ENCODE measurements around the gene FAM90A26.
"Not testable (repeated sequence)": the region's sequence is repeated elsewhere in the genome, so short reads cannot be mapped to it uniquely, and the experiment has no call there.

FAM90A26 gene

DNA sequence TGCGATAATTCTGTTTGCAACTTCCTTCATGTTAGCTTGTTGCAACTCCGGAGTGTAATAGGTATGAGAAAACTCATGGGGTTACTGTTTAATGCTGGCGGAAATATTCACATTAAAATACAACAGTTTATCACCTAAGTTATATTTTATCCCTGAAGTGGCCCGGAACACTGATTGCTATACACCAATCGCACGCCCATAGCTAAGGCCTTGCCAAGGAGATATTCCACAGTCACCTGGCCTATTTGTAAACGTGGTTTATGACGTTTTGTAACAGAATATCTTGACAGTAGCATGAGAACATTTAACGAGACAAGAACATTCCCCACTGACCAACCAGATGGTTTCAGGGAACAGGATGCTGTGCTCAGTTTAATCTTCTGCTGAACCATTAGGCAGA is 23.2 kb upstream of the FAM90A26 start:
- no peak for DNase-seq (ENCODE audit: low read depth)

DNA sequence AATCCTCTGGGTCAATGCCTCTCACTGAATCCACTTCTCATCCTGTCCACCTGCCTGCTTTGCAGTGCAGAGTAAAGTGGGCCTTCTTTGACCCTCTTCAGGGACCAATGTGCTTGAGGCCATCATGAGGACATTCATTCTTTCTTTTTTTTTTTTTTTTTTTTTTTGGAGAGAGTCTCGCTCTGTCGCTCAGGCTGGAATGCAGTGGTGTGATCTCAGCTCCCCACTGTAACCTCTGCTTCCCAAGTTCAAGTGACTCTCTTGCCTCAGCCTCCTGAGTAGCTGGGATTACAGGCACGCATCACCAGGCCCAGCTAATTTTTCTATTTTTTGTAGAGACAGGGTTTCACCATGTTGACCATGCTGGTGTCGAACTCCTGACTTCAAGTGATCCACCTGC is 22.8 kb upstream of the FAM90A26 start:
- H3K4me3 ChIP-seq (ENCODE audit: low read depth, low read length); DNase-seq (ENCODE audit: low read depth): not testable (repeated sequence)

More for the DNA sequence above, 23.2 kb upstream of the FAM90A26 start:
- TF ChIP-seq, protein P1, sequence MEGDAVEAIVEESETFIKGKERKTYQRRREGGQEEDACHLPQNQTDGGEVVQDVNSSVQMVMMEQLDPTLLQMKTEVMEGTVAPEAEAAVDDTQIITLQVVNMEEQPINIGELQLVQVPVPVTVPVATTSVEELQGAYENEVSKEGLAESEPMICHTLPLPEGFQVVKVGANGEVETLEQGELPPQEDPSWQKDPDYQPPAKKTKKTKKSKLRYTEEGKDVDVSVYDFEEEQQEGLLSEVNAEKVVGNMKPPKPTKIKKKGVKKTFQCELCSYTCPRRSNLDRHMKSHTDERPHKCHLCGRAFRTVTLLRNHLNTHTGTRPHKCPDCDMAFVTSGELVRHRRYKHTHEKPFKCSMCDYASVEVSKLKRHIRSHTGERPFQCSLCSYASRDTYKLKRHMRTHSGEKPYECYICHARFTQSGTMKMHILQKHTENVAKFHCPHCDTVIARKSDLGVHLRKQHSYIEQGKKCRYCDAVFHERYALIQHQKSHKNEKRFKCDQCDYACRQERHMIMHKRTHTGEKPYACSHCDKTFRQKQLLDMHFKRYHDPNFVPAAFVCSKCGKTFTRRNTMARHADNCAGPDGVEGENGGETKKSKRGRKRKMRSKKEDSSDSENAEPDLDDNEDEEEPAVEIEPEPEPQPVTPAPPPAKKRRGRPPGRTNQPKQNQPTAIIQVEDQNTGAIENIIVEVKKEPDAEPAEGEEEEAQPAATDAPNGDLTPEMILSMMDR (IDR thresholded peaks at IDR 0.05; ENCODE audit: low read depth, low read length, missing control alignments) = no peak
- no peak overlapping the region for H3K4me3 ChIP-seq (ENCODE audit: low read depth, low read length)

DNA sequence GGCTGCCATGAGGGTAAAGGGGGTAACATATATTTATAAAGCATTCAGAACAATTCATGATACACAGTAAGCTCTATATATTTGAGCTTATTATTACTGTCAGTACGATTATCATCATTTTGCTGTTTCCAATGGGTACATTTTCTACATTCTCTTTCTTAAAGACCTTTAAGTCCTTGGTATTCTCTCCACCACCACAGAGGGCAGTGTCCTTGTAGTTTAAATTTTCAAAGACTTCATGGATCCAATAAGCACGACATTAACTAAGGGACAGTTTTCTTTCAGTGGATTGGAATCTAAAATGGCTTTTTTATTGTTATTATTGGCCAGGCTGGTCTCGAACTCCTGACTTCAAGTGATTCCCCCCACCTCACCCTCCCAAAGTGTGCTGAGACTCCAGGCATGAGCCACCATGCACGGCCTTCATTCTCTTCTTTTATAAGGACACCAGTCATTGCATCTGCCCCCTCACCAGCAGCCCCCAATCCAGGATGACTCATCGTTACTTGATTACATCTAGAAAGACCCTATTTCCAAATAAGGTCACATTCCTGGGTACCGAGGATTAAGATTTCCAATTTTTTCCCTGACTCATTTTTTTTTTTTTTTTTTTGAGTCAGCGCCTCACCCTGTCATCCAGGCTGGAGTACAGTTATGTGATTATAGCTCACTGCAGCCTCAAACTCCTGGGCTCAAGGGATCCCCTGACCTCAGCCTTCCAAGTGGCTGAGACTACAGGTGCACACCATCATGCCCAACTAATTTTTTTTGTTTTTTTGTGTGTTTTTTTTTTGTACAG is 21.4 kb upstream of the FAM90A26 start:
- not testable (repeated sequence) for DNase-seq (ENCODE audit: low read depth); H3K4me3 ChIP-seq (ENCODE audit: low read depth, low read length)

DNA sequence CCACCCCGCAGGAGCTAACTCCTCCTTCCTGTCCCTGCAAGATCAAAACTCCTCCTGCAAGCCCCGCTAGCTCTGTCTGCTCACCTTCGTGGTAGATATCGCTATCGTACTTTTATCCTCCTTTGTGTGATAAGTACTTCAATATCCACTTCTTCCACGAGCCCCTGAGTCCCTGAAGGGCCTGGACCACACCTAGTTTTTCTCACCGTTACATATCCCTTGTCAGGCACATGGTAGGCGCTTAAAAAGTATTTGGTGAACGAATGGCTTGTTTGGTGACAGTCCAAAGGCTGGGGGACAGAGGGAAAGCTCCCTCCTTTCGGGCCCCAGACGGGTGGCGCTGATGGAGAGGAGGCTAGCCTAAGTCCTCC is 18.4 kb upstream of the FAM90A26 start:
- not testable (repeated sequence) for DNase-seq (ENCODE audit: low read depth); H3K4me3 ChIP-seq (ENCODE audit: low read depth, low read length)

DNA sequence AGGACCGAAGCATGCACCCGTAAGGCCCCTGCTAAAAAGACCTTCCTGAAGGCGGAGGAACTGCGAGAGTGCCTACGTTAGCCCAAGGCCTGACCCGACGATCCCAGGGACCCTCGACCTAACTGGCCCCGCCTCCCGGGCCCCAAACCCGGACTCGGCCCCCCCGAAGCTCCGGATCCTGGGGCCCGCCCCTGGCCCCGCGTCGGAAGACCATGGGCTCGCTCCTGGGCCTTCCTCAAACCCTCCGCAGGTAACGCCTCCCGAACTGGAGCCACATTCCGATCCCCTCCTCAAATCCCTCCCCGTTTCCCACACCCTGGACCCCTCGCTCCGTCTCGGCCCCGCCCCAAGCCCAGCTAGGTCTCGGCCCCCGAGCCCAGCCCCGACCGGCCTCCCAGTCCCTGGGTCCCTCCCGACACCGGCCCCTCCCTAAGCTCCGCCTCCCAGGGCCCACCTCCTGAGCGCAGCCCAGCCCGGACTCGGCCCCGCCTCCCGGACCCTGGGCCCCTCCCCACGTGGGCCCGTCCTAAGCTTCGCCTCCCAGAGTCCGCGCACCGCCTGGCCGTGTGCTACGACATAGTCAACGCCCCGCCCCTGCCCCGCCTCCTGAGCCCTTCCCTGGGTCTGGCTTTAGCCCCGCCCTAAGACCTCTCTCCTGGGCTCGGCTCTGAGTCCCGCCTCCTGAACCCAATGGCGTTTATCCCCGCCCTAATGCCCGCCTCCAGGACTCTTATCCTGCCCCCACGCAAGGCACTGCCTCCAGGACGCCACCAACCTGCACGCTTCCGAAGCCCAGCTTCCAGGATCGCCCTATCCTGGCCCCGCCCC is 17.8 kb upstream of the FAM90A26 start:
- peak overlapping the region; percentile 42 for H3K4me3 ChIP-seq (ENCODE audit: low read depth, low read length)
- DNase-seq (ENCODE audit: low read depth) = peak; percentile 26

DNA sequence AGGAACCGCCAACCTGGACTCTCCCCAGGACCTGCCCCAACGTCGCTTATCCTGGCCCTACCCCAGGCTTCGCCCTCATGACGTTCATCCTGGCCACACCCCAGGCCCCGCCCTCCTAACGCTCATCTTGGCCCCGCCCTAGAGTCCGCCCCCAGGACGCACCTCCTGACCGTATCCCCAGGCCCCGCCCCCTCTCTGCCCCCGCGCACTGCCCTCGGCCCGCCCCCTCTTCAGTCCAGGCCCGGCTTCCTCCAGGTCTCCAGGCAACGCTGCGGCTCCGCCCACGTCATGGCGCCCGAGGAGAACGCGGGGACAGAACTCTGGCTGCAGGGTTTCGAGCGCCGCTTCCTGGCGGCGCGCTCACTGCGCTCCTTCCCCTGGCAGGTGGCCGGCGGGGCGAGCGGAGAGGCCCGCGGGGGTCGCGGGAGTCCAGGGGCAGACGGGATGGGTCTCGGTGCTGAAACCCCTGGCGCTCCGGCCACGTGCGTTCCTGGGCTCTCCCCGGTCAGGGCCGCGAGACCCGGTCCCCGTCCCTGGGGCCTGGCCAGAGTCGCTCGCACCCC is 17.1 kb upstream of the FAM90A26 start:
- peak; percentile 41 for DNase-seq (ENCODE audit: low read depth)

DNA sequence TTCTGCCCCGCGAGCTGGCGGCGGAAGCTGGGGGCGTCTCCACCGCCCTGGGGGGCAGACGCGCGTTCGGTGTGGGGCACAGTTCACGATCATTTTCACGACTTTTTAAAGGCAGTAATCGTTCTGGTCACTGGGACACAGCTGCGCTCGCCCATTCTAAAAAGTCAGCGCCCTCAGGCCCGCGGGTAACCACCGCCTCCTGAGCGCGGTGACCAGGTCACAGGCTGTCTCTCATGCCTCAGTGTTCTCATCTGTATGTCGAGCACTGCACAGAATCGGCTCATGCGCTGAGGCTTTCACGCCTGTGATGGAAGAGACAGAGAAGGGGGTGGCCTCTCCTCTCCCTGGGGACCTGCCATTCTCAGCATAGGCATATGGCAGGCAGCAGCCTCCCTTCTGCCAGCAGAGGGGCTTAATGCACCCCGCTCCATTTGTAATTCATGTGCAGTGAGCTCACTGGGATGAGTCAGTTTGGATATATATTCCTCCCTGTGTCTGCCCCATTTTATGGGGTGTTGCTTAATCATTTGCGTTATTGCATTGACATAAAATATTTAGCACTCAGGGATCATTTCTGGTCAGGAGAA is 16.5 kb upstream of the FAM90A26 start:
- DNase-seq (ENCODE audit: low read depth) = not testable (repeated sequence)

More for the DNA sequence above, 17.1 kb upstream of the FAM90A26 start:
- H3K4me3 ChIP-seq (ENCODE audit: low read depth, low read length) = peak overlapping the region; percentile 55

DNA sequence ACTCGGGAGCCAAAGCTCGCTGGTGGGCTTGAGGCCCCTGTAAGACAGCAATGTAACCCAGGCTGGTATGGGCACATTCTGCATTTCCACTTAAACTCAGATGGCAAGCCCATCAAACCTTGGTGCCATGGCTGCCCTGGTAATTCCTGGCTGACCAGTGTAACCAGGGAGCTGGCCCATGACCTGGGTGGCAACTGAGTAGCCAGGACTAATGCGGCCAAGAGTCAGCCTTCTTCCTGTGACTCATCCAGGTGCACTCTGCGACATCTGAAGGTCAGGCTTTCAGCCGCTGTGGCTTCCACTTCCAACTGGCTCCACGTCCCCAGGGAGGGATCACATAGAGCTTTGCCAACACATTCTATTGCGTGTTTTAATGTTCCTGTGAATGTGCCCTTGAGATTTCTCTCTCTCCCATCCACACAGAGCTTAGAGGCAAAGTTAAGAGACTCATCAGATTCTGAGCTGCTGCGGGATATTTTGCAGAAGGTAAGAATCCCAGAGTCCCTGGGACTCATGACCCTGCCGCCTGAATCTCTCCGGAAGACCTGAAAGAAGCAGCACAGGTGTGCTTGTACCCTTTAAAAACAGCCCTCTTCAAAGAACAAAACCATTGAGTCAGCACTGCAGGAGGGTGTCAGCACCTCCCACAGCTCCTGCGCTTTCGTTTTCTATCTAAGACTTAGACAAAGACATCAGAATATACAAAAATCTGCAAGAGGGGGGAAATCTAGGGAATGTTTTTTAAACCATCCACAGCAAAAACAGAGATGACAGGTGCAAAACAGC is 14.9 kb upstream of the FAM90A26 start:
- DNase-seq (ENCODE audit: low read depth) = not testable (repeated sequence)

More for the DNA sequence above, 16.5 kb upstream of the FAM90A26 start:
- H3K4me3 ChIP-seq (ENCODE audit: low read depth, low read length) = peak overlapping the region; percentile 55

DNA sequence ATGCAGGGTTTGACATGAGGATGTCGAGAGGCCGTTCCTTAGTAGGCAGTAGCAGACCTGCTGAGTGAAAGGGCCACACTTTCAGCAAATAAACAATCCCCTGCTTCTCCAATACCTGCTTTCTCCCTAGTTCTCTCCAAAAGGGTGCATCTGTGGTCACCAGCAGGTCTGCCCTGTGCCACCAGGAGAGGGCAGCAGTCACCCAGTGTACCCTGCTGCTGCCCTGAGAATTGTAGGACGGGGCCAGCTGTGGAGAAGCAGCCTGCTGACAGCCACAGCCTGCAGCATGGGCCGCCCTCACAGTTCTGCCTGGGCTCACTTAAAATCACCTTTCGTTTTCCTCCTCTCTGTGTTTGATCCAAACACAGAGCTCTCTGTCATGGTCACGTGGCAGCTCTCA is 11.8 kb upstream of the FAM90A26 start:
- H3K4me3 ChIP-seq (ENCODE audit: low read depth, low read length); DNase-seq (ENCODE audit: low read depth): not testable (repeated sequence)

More for the DNA sequence above, 14.9 kb upstream of the FAM90A26 start:
- H3K4me3 ChIP-seq (ENCODE audit: low read depth, low read length) = not testable (repeated sequence)

DNA sequence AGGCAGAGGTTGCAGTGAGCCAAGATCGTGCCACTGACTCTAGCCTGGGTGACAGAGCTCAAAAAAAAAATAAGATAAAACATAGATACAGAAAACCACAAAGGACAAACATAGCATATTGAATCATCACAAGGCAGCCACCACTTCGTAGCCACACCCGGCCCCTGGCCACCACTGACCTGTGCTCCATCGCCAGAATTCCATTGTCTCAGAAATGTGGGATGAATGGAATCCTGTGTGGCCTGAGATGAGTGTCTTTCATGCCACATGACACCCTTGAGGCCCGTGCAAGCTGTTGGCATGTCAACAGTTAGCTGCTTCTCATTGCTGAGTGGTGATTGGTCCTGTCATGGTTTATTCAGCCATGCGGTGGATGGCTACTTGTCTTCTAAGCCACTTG is 10.2 kb upstream of the FAM90A26 start:
- not testable (repeated sequence) for DNase-seq (ENCODE audit: low read depth); H3K4me3 ChIP-seq (ENCODE audit: low read depth, low read length)

DNA sequence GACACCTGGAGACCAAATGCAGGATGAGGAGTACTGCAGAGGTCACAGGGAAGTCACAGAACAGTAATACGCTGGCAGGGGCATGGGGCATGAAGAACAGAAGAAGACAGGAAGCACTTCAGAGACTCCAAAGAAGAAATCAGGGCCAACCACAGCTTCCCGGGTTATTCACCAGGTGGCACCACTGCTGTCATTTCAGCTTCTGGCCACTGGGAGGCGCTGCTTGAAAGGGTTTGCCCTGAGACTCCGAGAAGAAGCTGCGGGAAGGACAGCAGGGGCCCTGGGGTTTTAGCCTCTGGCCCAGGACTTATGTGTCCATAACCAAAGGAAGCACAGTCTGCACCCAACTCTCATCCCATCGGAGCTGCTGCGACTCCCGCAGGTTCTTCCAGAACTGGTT is 4.2 kb upstream of the FAM90A26 start:
- not testable (repeated sequence) for H3K4me3 ChIP-seq (ENCODE audit: low read depth, low read length); DNase-seq (ENCODE audit: low read depth)

DNA sequence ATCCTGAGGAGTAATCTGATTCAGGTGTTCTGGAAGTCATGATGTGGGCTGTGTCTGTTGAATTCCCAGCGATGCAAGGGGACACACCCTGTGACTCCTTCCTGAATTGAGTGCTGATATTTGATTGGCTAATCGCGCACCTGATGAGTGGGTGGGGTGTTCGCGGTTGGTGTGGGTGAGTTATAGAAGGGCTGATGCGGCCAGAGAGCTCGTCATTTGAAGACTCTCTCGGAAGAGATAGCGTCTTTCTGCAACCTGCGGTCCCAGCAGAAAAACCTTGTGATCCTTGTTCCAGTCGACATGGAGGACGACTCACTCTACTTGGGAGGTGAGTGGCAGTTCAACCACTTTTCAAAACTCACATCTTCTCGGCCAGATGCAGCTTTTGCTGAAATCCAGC is 40.1 kb downstream of the FAM90A26 start, which contains the start of gene USP17L10:
TSS of gene USP17L10 (plus strand) at position 301 of the 400 bp plus-strand sequence. CDS start at position 301, 0 bp downstream.
- not testable (repeated sequence) for DNase-seq (ENCODE audit: low read depth); H3K4me3 ChIP-seq (ENCODE audit: low read depth, low read length)

DNA sequence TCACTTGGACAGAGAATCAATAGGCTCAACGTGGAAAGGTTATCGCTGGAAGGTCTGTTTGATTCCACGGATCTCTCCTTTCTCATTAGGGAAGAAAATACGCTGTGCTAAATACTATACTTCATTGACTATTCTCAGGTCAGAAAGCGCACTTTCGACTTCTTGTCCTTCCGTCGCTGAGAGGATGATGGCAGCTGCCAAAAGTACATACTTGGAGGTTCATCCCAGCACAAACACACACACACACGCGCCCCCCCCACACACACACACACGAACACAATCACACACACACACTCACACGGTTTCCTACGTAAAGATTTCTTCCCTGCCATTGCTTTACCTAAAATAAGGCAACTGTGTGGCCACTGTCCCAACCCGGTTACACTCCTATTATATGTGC is 44.5 kb downstream of the FAM90A26 start:
- not testable (repeated sequence) for DNase-seq (ENCODE audit: low read depth); H3K4me3 ChIP-seq (ENCODE audit: low read depth, low read length)

DNA sequence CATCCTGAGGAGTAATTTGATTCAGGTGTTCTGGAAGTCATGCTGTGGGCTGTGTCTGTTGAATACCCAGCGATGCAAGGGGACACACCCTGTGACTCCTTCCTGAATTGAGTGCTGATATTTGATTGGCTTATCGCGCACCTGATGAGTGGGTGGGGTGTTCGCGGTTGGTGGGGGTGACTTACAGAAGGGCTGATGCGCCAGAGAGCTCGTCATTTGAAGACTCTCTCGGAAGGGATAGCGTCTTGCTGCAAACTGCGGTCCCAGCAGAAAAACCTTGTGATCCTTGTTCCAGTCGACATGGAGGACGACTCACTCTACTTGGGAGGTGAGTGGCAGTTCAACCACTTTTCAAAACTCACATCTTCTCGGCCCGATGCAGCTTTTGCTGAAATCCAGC is 44.9 kb downstream of the FAM90A26 start, which contains the start of gene USP17L11:
TSS of gene USP17L11 (plus strand) at position 301 of the 400 bp plus-strand sequence. CDS start at position 301, 0 bp downstream.
- DNase-seq (ENCODE audit: low read depth) = not testable (repeated sequence)

DNA sequence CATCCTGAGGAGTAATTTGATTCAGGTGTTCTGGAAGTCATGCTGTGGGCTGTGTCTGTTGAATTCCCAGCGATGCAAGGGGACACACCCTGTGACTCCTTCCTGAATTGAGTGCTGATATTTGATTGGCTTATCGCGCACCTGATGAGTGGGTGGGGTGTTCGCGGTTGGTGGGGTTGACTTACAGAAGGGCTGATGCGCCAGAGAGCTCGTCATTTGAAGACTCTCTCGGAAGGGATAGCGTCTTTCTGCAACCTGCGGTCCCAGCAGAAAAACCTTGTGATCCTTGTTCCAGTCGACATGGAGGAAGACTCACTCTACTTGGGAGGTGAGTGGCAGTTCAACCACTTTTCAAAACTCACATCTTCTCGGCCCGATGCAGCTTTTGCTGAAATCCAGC is 49.6 kb downstream of the FAM90A26 start, which contains the start of gene USP17L12:
TSS of gene USP17L12 (plus strand) at position 301 of the 400 bp plus-strand sequence. CDS start at position 301, 0 bp downstream.
- not testable (repeated sequence) for H3K4me3 ChIP-seq (ENCODE audit: low read depth, low read length); DNase-seq (ENCODE audit: low read depth)

More for the DNA sequence above, 44.9 kb downstream of the FAM90A26 start, which contains the start of gene USP17L11:
- H3K4me3 ChIP-seq (ENCODE audit: low read depth, low read length) = not testable (repeated sequence)

DNA sequence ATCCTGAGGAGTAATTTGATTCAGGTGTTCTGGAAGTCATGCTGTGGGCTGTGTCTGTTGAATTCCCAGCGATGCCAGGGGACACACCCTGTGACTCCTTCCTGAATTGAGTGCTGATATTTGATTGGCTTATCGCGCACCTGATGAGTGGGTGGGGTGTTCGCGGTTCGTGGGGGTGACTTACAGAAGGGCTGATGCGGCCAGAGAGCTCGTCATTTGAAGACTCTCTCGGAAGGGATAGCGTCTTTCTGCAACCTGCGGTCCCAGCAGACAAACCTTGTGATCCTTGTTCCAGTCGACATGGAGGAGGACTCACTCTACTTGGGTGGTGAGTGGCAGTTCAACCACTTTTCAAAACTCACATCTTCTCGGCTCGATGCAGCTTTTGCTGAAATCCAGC is 54.4 kb downstream of the FAM90A26 start, which contains the start of gene USP17L13:
TSS of gene USP17L13 (plus strand) at position 301 of the 400 bp plus-strand sequence. CDS start at position 301, 0 bp downstream.
- DNase-seq (ENCODE audit: low read depth); H3K4me3 ChIP-seq (ENCODE audit: low read depth, low read length): not testable (repeated sequence)

Measured in GM12864 (cell line).